HepG2 (cell line): ENCODE data around the gene UBA6. TPM values are rescaled to one million over a fixed set of nuclear protein-coding genes. Genes with fewer than 3 reads are reported as not detected.

Experiments used
- ATAC-seq: fragments of 200-7000 bp; cut with Tn5 transposase; 3 replicates; pipeline ENCODE4 v1.9.1; 2020; ENCODE audit warnings: mild to moderate bottlenecking, moderate library complexity
- BruUV-seq: library from RNA; stranded (reverse); fragments of 400-500 nt; replicated peaks from 2 replicates; lab custom pipeline; 2021; lab: Mats Ljungman, UMichigan
- CTCF ChIA-PET: fragments of 300-600 bp; formaldehyde crosslinking; extraction: SDS; loops from one replicate; lab custom pipeline; 2021; ENCODE audit warnings: low total read pairs, inconsistent platforms, low intra/inter-chr PET ratio; lab: Yijun Ruan, JAX
- POLR2A ChIA-PET: fragments of 350-600 bp; sonication (Branson Sonifier 250); formaldehyde crosslinking; loops from one replicate; lab custom pipeline; 2020; ENCODE audit warnings: antibody characterized with exemption, inconsistent platforms; lab: Yijun Ruan, JAX
- DNase-seq: peaks from one replicate; pipeline ENCODE4 v3.0.0-alpha.2; 2015; ENCODE audit warnings: low spot score
- FAIRE-seq: peaks from 3 replicates; lab custom pipeline; 2011; peaks lifted over from hg19 to GRCh38; lab: Jason Lieb, UNC
- H2AFZ ChIP-seq: one replicate; pipeline ENCODE4 v1.6.1; 2011; ENCODE audit warnings: low read length, inconsistent platforms
- H3K27ac ChIP-seq: fragments of 300-600 bp; 3 replicates; pipeline ENCODE4 v1.8.0; 2011; ENCODE audit warnings: mixed run types, mild to moderate bottlenecking, mixed read lengths, low read length, inconsistent platforms; ENCODE audit not compliant: insufficient read depth; ENCODE audit errors: extremely low read length
- H3K27me3 ChIP-seq, 2 experiments: fragments of 200-600 bp in 1 of 2; 2 replicates in 1 of 2; 3 replicates in 1 of 2; pipeline versions ENCODE4 v1.6.0 to v1.8.0; 2011; ENCODE audit warnings: low read length in 2 of 2, mild to moderate bottlenecking in 2 of 2, moderate library complexity in 2 of 2, inconsistent platforms in 1 of 2; ENCODE audit not compliant: insufficient read depth in 2 of 2, control insufficient read depth in 1 of 2
- H3K36me3 ChIP-seq, 2 experiments: fragments of 200-600 bp in 1 of 2; replicated peaks in 1 of 2; 2 replicates in 1 of 2; 3 replicates in 1 of 2; pipeline versions ENCODE4 v1.5.1 to v1.8.0; 2011; ENCODE audit warnings: low read length in 2 of 2, inconsistent platforms in 1 of 2; ENCODE audit not compliant: insufficient read depth in 2 of 2, control insufficient read depth in 1 of 2
- H3K4me1 ChIP-seq: 2 replicates; pipeline ENCODE4 v1.5.1; 2012; ENCODE audit warnings: low read length, inconsistent platforms; ENCODE audit not compliant: insufficient read depth
- H3K4me2 ChIP-seq: 2 replicates; pipeline ENCODE4 v1.6.0; 2011; ENCODE audit warnings: low read depth, low read length, inconsistent platforms
- H3K4me3 ChIP-seq, 3 experiments: fragments of 200-600 bp in 1 of 3; sonication (generic), shearing (Covaris generic) in 1 of 3; replicated peaks in 1 of 3; 2 replicates each; pipeline ENCODE4 v1.5.1; 2011 to 2016; ENCODE audit warnings: low read length in 3 of 3, inconsistent platforms in 2 of 3, low read depth in 2 of 3, mild to moderate bottlenecking in 2 of 3, control low read depth in 1 of 3, mixed read lengths in 1 of 3; ENCODE audit not compliant: insufficient read depth in 1 of 3
- H3K79me2 ChIP-seq: one replicate; pipeline ENCODE4 v1.6.1; 2011; ENCODE audit warnings: low read length, inconsistent platforms; ENCODE audit not compliant: insufficient read depth
- H3K9ac ChIP-seq: 2 replicates; pipeline ENCODE4 v1.6.0; 2011; ENCODE audit warnings: mild to moderate bottlenecking, low read depth, low read length, inconsistent platforms; ENCODE audit not compliant: insufficient read depth
- H3K9me3 ChIP-seq: 2 replicates; pipeline ENCODE4 v1.5.1; 2012; ENCODE audit warnings: mild to moderate bottlenecking, low read length
- H4K20me1 ChIP-seq: 2 replicates; pipeline ENCODE4 v1.6.0; 2011; ENCODE audit warnings: inconsistent platforms, mild to moderate bottlenecking, low read length, moderate library complexity; ENCODE audit not compliant: insufficient read depth
- JUNB ChIP-seq: sonication (generic); formaldehyde crosslinking; IDR thresholded peaks from 2 replicates; pipeline ENCODE4 v1.8.0; 2022; ENCODE audit warnings: missing genetic modification reagents, mild to moderate bottlenecking, borderline replicate concordance
- KDM4B ChIP-seq: sonication (generic); formaldehyde crosslinking; IDR thresholded peaks from 2 replicates; pipeline ENCODE4 v1.4.0; 2020; ENCODE audit warnings: missing genetic modification reagents
- MTF2 ChIP-seq: sonication (generic); formaldehyde crosslinking; IDR thresholded peaks from 2 replicates; pipeline ENCODE4 v1.5.0; 2020; ENCODE audit warnings: missing genetic modification reagents, borderline replicate concordance
- SMYD3 ChIP-seq: sonication (generic); formaldehyde crosslinking; IDR thresholded peaks from 2 replicates; pipeline ENCODE4 v1.8.1; 2023; ENCODE audit warnings: mild to moderate bottlenecking, missing genetic modification reagents
- ZFP36 ChIP-seq: fragments of 150-350 bp; IDR thresholded peaks from 2 replicates; pipeline ENCODE4 v1.6.1; 2018; ENCODE audit warnings: borderline replicate concordance, low read length, low read depth; ENCODE audit not compliant: partially characterized antibody
- ZNF326 ChIP-seq: sonication (generic); formaldehyde crosslinking; IDR thresholded peaks from 2 replicates; pipeline ENCODE4 v1.4.0; 2020; ENCODE audit warnings: missing genetic modification reagents, borderline replicate concordance
- ZNF589 ChIP-seq: sonication (generic); formaldehyde crosslinking; conservative IDR thresholded peaks from 2 replicates; pipeline ENCODE4 v1.8.0; 2022; ENCODE audit warnings: mild to moderate bottlenecking, moderate library complexity, missing genetic modification reagents
- ZNF619 ChIP-seq: sonication (generic); formaldehyde crosslinking; IDR thresholded peaks from 2 replicates; pipeline ENCODE4 v1.4.0; 2020; ENCODE audit warnings: mild to moderate bottlenecking, missing genetic modification reagents
- WGBS: methylation state at CpG from one replicate; pipeline ENCODE4 v1.1.6; 2017; ENCODE audit warnings: low lambda C conversion rate; 5-methylcytosine and 5-hydroxymethylcytosine counted together
- in situ Hi-C: cut with HindIII; loops from 2 replicates; pipeline ENCODE4 v1.10.0; 2017; ENCODE audit warnings: low pct_unique_long_range_greater_than_20kb; ENCODE audit not compliant: extremely low pct_ligation_motif_present
- intact Hi-C: fragments of 100-400 bp; cut with micrococcal nuclease; formaldehyde crosslinking; loops from one replicate; pipeline ENCODE4 v1.10.0; 2022; ENCODE audit not compliant: unreplicated experiment
- polyA plus RNA-seq, 8 experiments: library from polyadenylated mRNA; depleted of rRNA in 3 of 8; stranded (reverse) in 7 of 8; unstranded in 1 of 8; fragments of >200 nt; fragmentation: Illumina TruSeq in 4 of 8; extraction: Trizol in 4 of 8; gene quantifications; 2 replicates each; pipeline versions ENCODE4 v1.2.1 to v1.2.3, GENCODE V29; 2011 to 2016; ENCODE audit warnings: low read depth in 4 of 8, missing spikeins in 1 of 8, mixed read lengths in 1 of 8; ENCODE audit not compliant: insufficient read depth in 1 of 8
- total RNA-seq, 5 experiments: library from RNA; depleted of rRNA; stranded (reverse); fragments of >200 nt; fragmentation: Illumina TruSeq; extraction: Trizol; gene quantifications; 2 replicates each; pipeline ENCODE4 v1.2.3, GENCODE V29; 2016; ENCODE audit warnings: low read depth in 1 of 5

UBA6 gene
- total and polyA plus RNA-seq, 2 of the 13 experiments (the other 11 are each of a cell fraction or from before 2014, with no cell fraction given): 33.3 to 75.4 TPM

DNA sequence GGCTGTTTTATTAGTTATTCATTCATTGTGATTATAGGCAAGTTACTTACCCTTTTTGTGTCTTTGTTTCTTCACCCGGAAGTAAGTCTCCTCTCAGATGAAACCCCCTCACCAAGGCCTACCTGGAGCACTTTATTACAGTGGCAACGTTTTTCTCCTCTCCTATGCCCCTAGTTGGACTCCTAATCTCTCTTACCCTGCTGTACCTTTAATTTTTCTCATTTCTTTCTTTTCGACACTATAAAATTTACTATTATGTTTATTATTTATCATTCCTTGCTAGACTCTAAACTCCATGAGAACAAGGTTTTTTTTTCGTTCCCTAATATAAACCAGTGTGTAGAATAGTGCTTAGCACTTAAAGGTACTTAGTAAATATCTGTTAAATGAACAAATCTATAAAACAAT is 124.9 kb downstream of the UBA6 start:
- Histone ChIP-seq H3K9ac (no peak overlapping the region), H3K4me1 (no peaks in the 10 kb centered on the region), H3K4me2 (no peak overlapping the region), H3K4me3 (no peak overlapping the region), H4K20me1 (no peaks in the 10 kb centered on the region), H3K9me3 (no peaks in the 10 kb centered on the region), H3K36me3 (no peaks in the 10 kb centered on the region), H2AFZ (no peak overlapping the region), H3K79me2 (no peaks in the 10 kb centered on the region), H3K27ac (no peak overlapping the region), H3K27me3 (no peaks in the 10 kb centered on the region)
- 24% methylated on average over 4 of the region's 4 CpGs for WGBS
- CTCF ChIA-PET: no interaction called here
- POLR2A ChIA-PET: no interaction called here
- FAIRE-seq (no peak), ATAC-seq (no peak), DNase-seq (no peak)
- intact Hi-C loops: no loop called here
- TF ChIP-seq ZNF619 (CRISPR knock-in tag): no peak
- no peak for TF ChIP-seq JUNB (CRISPR knock-in tag)
- TF ChIP-seq ZNF326: no peak
- no peak for TF ChIP-seq KDM4B (CRISPR knock-in tag)
- in situ Hi-C loops: no loop called here
- BruUV-seq: no TSS peak

DNA sequence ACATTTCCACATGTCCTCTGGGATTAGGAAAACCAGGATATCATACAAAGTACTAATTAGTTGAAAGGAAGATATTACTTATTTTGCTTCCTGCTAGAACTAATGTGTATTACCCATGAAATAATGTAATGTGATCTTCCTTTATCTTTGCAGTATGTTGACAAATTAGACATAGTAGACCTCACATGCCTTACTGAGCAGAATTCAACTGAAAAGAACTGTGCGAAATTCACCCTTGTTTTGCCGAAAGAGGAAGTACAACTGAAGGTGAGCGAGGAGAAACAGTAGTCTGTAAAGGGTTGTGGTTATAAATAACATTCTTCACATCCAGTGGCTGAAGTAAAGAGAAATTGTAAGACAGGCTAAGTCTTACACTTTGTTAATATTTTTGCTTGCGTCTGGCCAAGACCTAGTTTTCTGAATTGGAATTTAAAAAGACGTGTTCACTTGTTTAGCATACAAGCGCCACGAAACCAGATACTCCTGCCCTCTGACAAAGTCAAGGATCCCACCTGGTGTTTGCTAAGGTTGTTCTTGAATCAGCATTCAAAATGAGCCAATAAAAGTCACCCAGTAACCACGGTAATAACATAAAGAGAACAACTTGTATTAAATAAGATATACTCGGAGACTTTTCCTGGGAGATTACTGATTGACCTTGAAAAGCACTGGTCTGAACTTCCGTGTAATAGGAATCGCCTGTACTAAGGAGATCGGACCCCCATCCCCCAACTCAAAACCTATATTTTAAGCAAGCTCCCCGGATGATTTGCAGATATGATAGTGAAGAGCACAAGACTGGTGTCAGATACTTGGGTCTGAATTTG is 125.5 kb downstream of the UBA6 start:
- Histone ChIP-seq H3K27me3 (no peaks in the 10 kb centered on the region), H3K4me1 (no peaks in the 10 kb centered on the region), H3K9ac (no peak overlapping the region), H3K9me3 (no peaks in the 10 kb centered on the region), H3K36me3 (no peaks in the 10 kb centered on the region), H3K4me3 (no peak overlapping the region)
- 46% methylated on average over 13 of the region's 13 CpGs for WGBS
- CTCF ChIA-PET: no interaction called here
- ATAC-seq (no peak), FAIRE-seq (no peak)
- intact Hi-C loops: no loop called here
- TF ChIP-seq SMYD3 (CRISPR knock-in tag) (no peak), ZFP36 (no peak), MTF2 (CRISPR knock-in tag) (no peak), ZNF589 (CRISPR knock-in tag) (no peak)
- TF ChIP-seq, all 625 proteins: peak for 0
- no peaks in the 10 kb centered on the region for H4K20me1 ChIP-seq
- BruUV-seq: no TSS peak
- no peak overlapping the region for H3K4me2 ChIP-seq
- DNase-seq: no peak
- in situ Hi-C loops: no loop called here
- peak overlapping the region; percentile 59 for H2AFZ ChIP-seq
- H3K27ac ChIP-seq: no peak overlapping the region
- POLR2A ChIA-PET: no interaction called here
- no peaks in the 10 kb centered on the region for H3K79me2 ChIP-seq
